Endothelial cell of umbilical vein (primary cell): ENCODE results near the gene RBM38. TPM values are rescaled to one million over a fixed set of nuclear protein-coding genes. Genes with fewer than 3 reads are reported as not detected.
A peak's percentile ranks its signal among the peaks of the same experiment; 100 is the strongest.

Experiments used
- BruUV-seq: library from RNA; stranded (reverse); fragments of 400-500 nt; replicated peaks from 2 replicates; lab custom pipeline; 2021; lab: Mats Ljungman, UMichigan
- CTCF ChIA-PET: fragments of 300-600, 350-600 bp; sonication (Branson Sonifier 250); formaldehyde crosslinking; loops from one replicate; lab custom pipeline; 2021; ENCODE audit warnings: antibody characterized with exemption, inconsistent platforms; lab: Charles Lee
- POLR2A ChIA-PET: fragments of 300-600, 350-600 bp; sonication (Branson Sonifier 250); formaldehyde crosslinking; loops from one replicate; lab custom pipeline; 2021; ENCODE audit warnings: antibody characterized with exemption, inconsistent platforms; lab: Charles Lee
- DNase-seq: peaks from one replicate; pipeline ENCODE4 v3.0.0-alpha.2; 2011; ENCODE audit warnings: low read depth, low spot score
- FAIRE-seq: peaks from 2 replicates; lab custom pipeline; 2011; peaks lifted over from hg19 to GRCh38; lab: Jason Lieb, UNC
- H2AFZ ChIP-seq: 2 replicates; pipeline ENCODE4 v1.6.0; 2012; ENCODE audit warnings: low read depth, low read length, control low read depth, inconsistent platforms
- H3K27ac ChIP-seq: 2 replicates; pipeline ENCODE4 v1.5.1; 2011; ENCODE audit warnings: low read depth, mild to moderate bottlenecking, control low read depth, low read length, moderate library complexity; ENCODE audit not compliant: insufficient read depth
- H3K27me3 ChIP-seq, 2 experiments: 2 replicates each; pipeline versions ENCODE4 v1.6.0 to v1.6.1; 2011; ENCODE audit warnings: low read length in 2 of 2, mixed read lengths in 1 of 2; ENCODE audit not compliant: control insufficient read depth in 2 of 2, insufficient read depth in 2 of 2
- H3K36me3 ChIP-seq, 2 experiments: 2 replicates in 1 of 2; 3 replicates in 1 of 2; pipeline ENCODE4 v1.5.1; 2011; ENCODE audit warnings: low read length in 2 of 2, mild to moderate bottlenecking in 1 of 2, moderate library complexity in 1 of 2; ENCODE audit not compliant: control insufficient read depth in 2 of 2, insufficient read depth in 2 of 2; ENCODE audit errors: extremely low read depth in 1 of 2
- H3K4me1 ChIP-seq: 3 replicates; pipeline ENCODE4 v1.5.1; 2011; ENCODE audit warnings: mild to moderate bottlenecking, low read length; ENCODE audit not compliant: control insufficient read depth, insufficient read depth; ENCODE audit errors: extremely low read depth
- H3K4me2 ChIP-seq: 2 replicates; pipeline ENCODE4 v1.6.1; 2011; ENCODE audit warnings: low read length, control low read depth, mixed read lengths; ENCODE audit not compliant: insufficient read depth
- H3K4me3 ChIP-seq, 3 experiments: fragments of 200-600 bp in 1 of 3; sonication (generic), shearing (Covaris generic) in 1 of 3; replicated peaks in 1 of 3; 2 replicates each; pipeline ENCODE4 v1.5.1; 2011 to 2016; ENCODE audit warnings: control low read depth in 3 of 3, low read length in 3 of 3, mild to moderate bottlenecking in 2 of 3, inconsistent platforms in 1 of 3, low read depth in 1 of 3, moderate library complexity in 1 of 3; ENCODE audit not compliant: insufficient read depth in 1 of 3
- H3K79me2 ChIP-seq: 2 replicates; pipeline ENCODE4 v1.6.0; 2012; ENCODE audit warnings: low read length, inconsistent platforms; ENCODE audit not compliant: control insufficient read depth, insufficient read depth
- H3K9ac ChIP-seq: replicated peaks from 2 replicates; pipeline ENCODE3; 2011; ENCODE audit warnings: low read length, control low read depth; ENCODE audit not compliant: insufficient read depth; ENCODE audit errors: extremely low read depth
- H3K9me1 ChIP-seq: replicated peaks from 3 replicates; pipeline ENCODE4 v1.6.0; 2011; ENCODE audit warnings: mild to moderate bottlenecking, low read length; ENCODE audit not compliant: control insufficient read depth, insufficient read depth; ENCODE audit errors: extremely low read depth
- H3K9me3 ChIP-seq: replicated peaks from 2 replicates; pipeline ENCODE4 v1.5.1; 2012; ENCODE audit warnings: low read length, inconsistent platforms; ENCODE audit not compliant: control insufficient read depth, insufficient read depth
- H4K20me1 ChIP-seq: replicated peaks from 2 replicates; pipeline ENCODE3; 2011; ENCODE audit warnings: mild to moderate bottlenecking, low read length; ENCODE audit not compliant: control insufficient read depth, insufficient read depth; ENCODE audit errors: extremely low read depth
- CTCF ChIP-seq, 2 donors: IDR thresholded peaks; 1 replicate in 1 of 2; 2 replicates in 1 of 2; pipeline ENCODE4 v1.5.1; 2011; ENCODE audit warnings: low read length in 2 of 2, mild to moderate bottlenecking in 2 of 2, moderate library complexity in 2 of 2, control low read depth in 1 of 2, inconsistent platforms in 1 of 2, low read depth in 1 of 2; ENCODE audit not compliant: insufficient read depth in 1 of 2; ENCODE audit errors: extremely low read depth in 1 of 2
- FOS ChIP-seq: IDR thresholded peaks from 2 replicates; pipeline ENCODE4 v1.6.1; 2011; ENCODE audit warnings: mild to moderate bottlenecking, low read length, moderate library complexity, borderline replicate concordance; ENCODE audit not compliant: insufficient read depth
- GATA2 ChIP-seq: IDR thresholded peaks from 2 replicates; pipeline ENCODE4 v1.7.0; 2011; ENCODE audit warnings: low read depth, mild to moderate bottlenecking, moderate library complexity, mixed read lengths, low read length; ENCODE audit not compliant: insufficient read length, insufficient read depth
- JUN ChIP-seq: IDR thresholded peaks from 2 replicates; pipeline ENCODE4 v1.6.1; 2011; ENCODE audit warnings: borderline replicate concordance, low read depth; ENCODE audit not compliant: insufficient read length, insufficient read depth
- MAX ChIP-seq: IDR thresholded peaks from 2 replicates; pipeline ENCODE4 v1.6.1; 2011; ENCODE audit not compliant: insufficient read depth, insufficient read length
- MYC ChIP-seq: IDR thresholded peaks from one replicate; pipeline ENCODE4 v1.6.1; 2011; ENCODE audit warnings: mild to moderate bottlenecking, low read depth, low read length
- POLR2A ChIP-seq: IDR thresholded peaks from 2 replicates; pipeline ENCODE4 v1.6.1; 2012; ENCODE audit warnings: low read depth, mild to moderate bottlenecking, control low read depth, low read length
- POLR2AphosphoS5 ChIP-seq: IDR thresholded peaks from 2 replicates; pipeline ENCODE4 v1.6.1; 2012; ENCODE audit warnings: low read depth, mild to moderate bottlenecking, control low read depth, low read length, moderate library complexity; ENCODE audit not compliant: insufficient read depth
- dilution Hi-C: fragments of 300-500 bp; cut with MboI; formaldehyde crosslinking; loops from one replicate; pipeline ENCODE4 v1.15.0; 2019; ENCODE audit warnings: low sequenced_read_pairs; ENCODE audit not compliant: extremely low pct_ligation_motif_present
- intact Hi-C: fragments of 100-400 bp; cut with micrococcal nuclease; formaldehyde crosslinking; loops from one replicate; pipeline ENCODE4 v1.10.0; 2022
- polyA plus RNA-seq, 4 experiments: library from polyadenylated mRNA; depleted of rRNA in 3 of 4; stranded (reverse) in 3 of 4; unstranded in 1 of 4; fragments of >200 nt; gene quantifications; 2 replicates each; pipeline versions ENCODE4 v1.2.1 to v1.2.3, GENCODE V29; 2011 to 2012; ENCODE audit warnings: missing spikeins in 1 of 4
- total RNA-seq: library from RNA; stranded (reverse); gene quantifications from 2 replicates; pipeline ENCODE4 v1.2.3, GENCODE V29; 2021

Gene RBM38
- total and polyA plus RNA-seq, 2 donors (not counting 3 experiments of a cell fraction or from before 2014, with no cell fraction given) = 22.1 to 37.4 TPM

- TF ChIP-seq MAX = no peak
- peak; percentile 33 for TF ChIP-seq POLR2AphosphoS5
- Histone ChIP-seq H3K79me2 (peaks cover 17% of the 10 kb centered on the region), H3K4me3 (no peak overlapping the region), H4K20me1 (no peaks in the 10 kb centered on the region), H3K9me1 (no peaks in the 10 kb centered on the region), H2AFZ (peak overlapping the region; percentile 34), H3K9me3 (no peaks in the 10 kb centered on the region), H3K4me1 (peaks cover 14% of the 10 kb centered on the region), H3K9ac (peak overlapping the region; percentile 51), H3K4me2 (no peak overlapping the region), H3K27ac (peak overlapping the region; percentile 69), H3K27me3 (no peaks in the 10 kb centered on the region), H3K36me3 (peaks cover 5 to 26% of the 10 kb centered on the region in 2 experiments)
- ChIA-PET POLR2A (no interaction called here), CTCF (interaction anchor here (1.4 kb wide), 2 partner anchors 14 to 845 kb away, joined by 4 to 7 read pairs; no protein-coding TSS in a partner anchor)
- FAIRE-seq (peak; percentile 87), DNase-seq (peak; percentile 80)
- BruUV-seq = no TSS peak
- intact Hi-C loops = loop anchor here (10.0 kb wide), 1 partner anchor 1009 kb away; no protein-coding TSS in a partner anchor
- dilution Hi-C loops = no loop called here
Observed at GRCh38 chr20:57395111-57395966, 4.1 kb downstream of the RBM38 start.

DNA sequence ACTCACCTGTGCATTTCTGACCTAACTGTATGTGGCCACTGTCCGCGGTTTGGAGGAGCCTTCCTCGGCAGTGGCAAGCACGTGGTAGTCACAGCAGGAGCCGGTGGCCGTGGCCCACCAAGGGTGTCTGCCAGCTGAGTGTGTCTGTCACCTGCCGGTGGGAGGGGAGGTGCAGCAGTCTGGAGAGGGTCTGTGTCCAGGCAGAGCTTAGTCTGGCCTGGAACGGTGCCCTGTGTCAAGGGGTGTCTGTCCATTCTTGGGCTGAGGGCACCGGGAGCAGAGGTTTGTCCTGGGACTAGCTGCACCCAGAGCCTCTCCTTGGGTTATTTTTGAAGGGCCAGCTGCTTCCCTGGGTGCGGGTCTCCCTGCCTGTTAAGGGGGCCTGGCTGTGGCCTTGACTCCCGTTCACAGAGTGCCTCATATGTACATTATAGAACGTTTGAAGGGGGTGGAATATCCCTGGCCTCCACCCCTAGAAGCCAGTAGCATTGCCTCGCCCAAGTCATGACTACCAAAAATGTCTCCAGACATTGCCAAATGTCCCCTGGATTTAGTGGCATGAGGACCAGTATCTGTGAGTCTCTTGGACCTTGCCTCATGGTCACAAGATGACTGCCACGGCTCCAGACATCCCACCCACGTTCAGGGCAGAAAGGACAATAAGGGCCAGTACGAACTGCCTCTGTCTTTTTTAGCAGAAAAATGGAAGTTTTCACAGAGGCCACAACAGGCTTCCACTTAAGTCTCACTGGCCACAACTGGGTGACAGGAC, 5.2 kb downstream of the RBM38 start:
- Histone ChIP-seq H4K20me1 (no peaks in the 10 kb centered on the region), H3K27ac (peak overlapping the region; percentile 69), H3K9ac (peak overlapping the region; percentile 30), H3K79me2 (peaks cover 17% of the 10 kb centered on the region), H3K9me1 (no peaks in the 10 kb centered on the region), H3K9me3 (no peaks in the 10 kb centered on the region), H3K36me3 (peaks cover 5 to 27% of the 10 kb centered on the region in 2 experiments), H2AFZ (no peak overlapping the region), H3K27me3 (no peaks in the 10 kb centered on the region), H3K4me1 (peaks cover 14% of the 10 kb centered on the region), H3K4me3 (no peak overlapping the region), H3K4me2 (no peak overlapping the region)
- FAIRE-seq (no peak), DNase-seq (no peak)
- intact Hi-C loops = loop anchor here (10.0 kb wide), 1 partner anchor 1008 kb away; no protein-coding TSS in a partner anchor
- ChIA-PET POLR2A (no interaction called here), CTCF (interaction anchor here (1.4 kb wide), 2 partner anchors 15 to 846 kb away, joined by 4 to 7 read pairs; no protein-coding TSS in a partner anchor)
- dilution Hi-C loops = no loop called here
- no peak for TF ChIP-seq FOS
- no peak for TF ChIP-seq JUN
- TF ChIP-seq GATA2 = no peak
- no peak for TF ChIP-seq POLR2A
- TF ChIP-seq MYC = no peak
- no peak for TF ChIP-seq CTCF (IDR thresholded peaks at IDR 0.05; ENCODE audit: extremely low read depth in 1 of 2, insufficient read depth in 1 of 2, low read depth in 1 of 2, low read length in 2 of 2)
- TF ChIP-seq MAX = no peak
- BruUV-seq = no TSS peak
